Measurements from ENCODE around the gene OSCP1. TPM values are rescaled to one million over a fixed set of nuclear protein-coding genes. Genes with fewer than 3 reads are reported as not detected.

Gene OSCP1
- polyA plus RNA-seq, 1 of the 3 experiments (the other 2 are of a cell fraction), result 11.9 TPM

- Histone ChIP-seq H3K9me3 (no peaks in the 10 kb centered on the region), H3K79me2 (ENCODE audit: insufficient read depth) (no peaks in the 10 kb centered on the region), H3K36me3 (replicated peaks in 1 of 2; ENCODE audit: control insufficient read depth in 1 of 2, insufficient read depth in 2 of 2, low read length in 1 of 2) (peaks cover 0 to 16% of the 10 kb centered on the region in 2 experiments), H3K27ac (ENCODE audit: low read depth in 2 of 2, low read length in 1 of 2) (no peak overlapping the region), H3K27me3 (ENCODE audit: insufficient read depth) (no peaks in the 10 kb centered on the region), H3K9ac (no peak overlapping the region), H3K4me1 (ENCODE audit: control insufficient read depth in 1 of 2, insufficient read depth in 2 of 2, low read depth in 1 of 2, low read length in 1 of 2) (peaks cover 0 to 5% of the 10 kb centered on the region in 2 experiments; a peak in 2 of 4 replicates), H3K4me3 (ENCODE audit: low read depth in 2 of 2, low read length in 1 of 2) (no peak overlapping the region), H3K4me2 (no peak overlapping the region), H3F3A (replicated peaks; ENCODE audit: insufficient read depth) (peaks cover 4% of the 10 kb centered on the region), H2AFZ (ENCODE audit: low read depth) (no peak overlapping the region), H4K20me1 (ENCODE audit: insufficient read depth) (no peaks in the 10 kb centered on the region), H3K9me2 (no peaks in the 10 kb centered on the region)
- ChIA-PET CTCF (interaction anchor here (0.6 to 5.3 kb wide), 14 partner anchors 10 to 287 kb away, joined by 3 to 38 read pairs (median 4); partner anchors contain the start of gene TRAPPC3), POLR2A (no interaction called here)
- no peak for DNase-seq
- WGBS (ENCODE audit: low lambda C conversion rate), result 77% methylated on average over 7 of the region's 7 CpGs
- TF ChIP-seq FOXM1 (IDR thresholded peaks at IDR 0.05; ENCODE audit: low read depth) (no peak), EP300 (IDR thresholded peaks at IDR 0.05; ENCODE audit: borderline replicate concordance in 1 of 2, low read depth in 1 of 2, low read length in 1 of 2) (no peak), GATA2 (CRISPR knock-in tag; IDR thresholded peaks at IDR 0.05) (no peak), REST (IDR thresholded peaks at IDR 0.05; ENCODE audit: low read depth, low read length) (no peak), USF2 (IDR thresholded peaks at IDR 0.05; ENCODE audit: borderline replicate concordance, low read depth, low read length) (no peak), ZBTB33 (IDR thresholded peaks at IDR 0.05; ENCODE audit: borderline replicate concordance, low read depth) (no peak), RCOR1 (IDR thresholded peaks at IDR 0.05; ENCODE audit: low read length) (no peak), GABPA (IDR thresholded peaks at IDR 0.05; ENCODE audit: low read depth) (no peak), NFIC (IDR thresholded peaks at IDR 0.05; ENCODE audit: borderline replicate concordance) (no peak), JUND (IDR thresholded peaks at IDR 0.05) (no peak), IRF3 (IDR thresholded peaks at IDR 0.05; ENCODE audit: low read depth, low read length) (no peak), SMC3 (IDR thresholded peaks at IDR 0.05; ENCODE audit: low read depth, low read length) (no peak), CHD2 (IDR thresholded peaks at IDR 0.05; ENCODE audit: low read length, partially characterized antibody) (no peak), RAD21 (IDR thresholded peaks at IDR 0.05; ENCODE audit: low read length) (no peak), FOXJ3 (CRISPR knock-in tag; IDR thresholded peaks at IDR 0.05) (no peak), TCF12 (IDR thresholded peaks at IDR 0.05) (no peak)
These were observed 28.6 kb downstream of the OSCP1 start for GRCh38 chr1:36421649-36422048.

All from SK-N-SH (cell line).